GM12878 (cell line): ENCODE results near the gene MYBPC2. TPM values are rescaled to one million over a fixed set of nuclear protein-coding genes. Genes with fewer than 3 reads are reported as not detected.

Experiments used
- ASH2L ChIP-seq: fragments of 300-600, 200-600 bp; sonication (generic); IDR thresholded peaks from 2 replicates; pipeline ENCODE4 v1.6.1; 2017; ENCODE audit warnings: low read depth, mild to moderate bottlenecking, borderline replicate concordance
- BHLHE40 ChIP-seq, 2 experiments: fragments of 450-650 bp in 1 of 2; IDR thresholded peaks; 2 replicates each; pipeline ENCODE4 v1.6.1; 2011 to 2017; ENCODE audit warnings: low read depth in 2 of 2, borderline replicate concordance in 1 of 2, improper control_type of control experiment in 1 of 2, low read length in 1 of 2, mild to moderate bottlenecking in 1 of 2
- BRCA1 ChIP-seq: IDR thresholded peaks from 2 replicates; pipeline ENCODE4 v1.6.1; 2011; ENCODE audit warnings: low read depth, low read length, improper control_type of control experiment
- CHD4 ChIP-seq: fragments of 200-600 bp; sonication (generic); IDR thresholded peaks from 2 replicates; pipeline ENCODE4 v1.6.1; 2016; ENCODE audit warnings: mild to moderate bottlenecking
- CTCF ChIP-seq, 3 experiments: IDR thresholded peaks in 2 of 3; conservative IDR thresholded peaks in 1 of 3; 2 replicates each; pipeline ENCODE4 v1.5.1; 2011; ENCODE audit warnings: low read depth in 3 of 3, low read length in 3 of 3, mild to moderate bottlenecking in 3 of 3, control low read depth in 2 of 3, moderate library complexity in 2 of 3, inconsistent platforms in 1 of 3, mixed read lengths in 1 of 3; ENCODE audit not compliant: control insufficient read depth in 2 of 3, insufficient read depth in 1 of 3; ENCODE audit errors: extremely low read depth in 1 of 3
- EGR1 ChIP-seq, 2 experiments: IDR thresholded peaks; 1 replicate in 1 of 2; 2 replicates in 1 of 2; pipeline ENCODE4 v1.6.1; 2011 to 2012; ENCODE audit warnings: low read depth in 2 of 2, low read length in 2 of 2, borderline replicate concordance in 1 of 2, mild to moderate bottlenecking in 1 of 2, moderate library complexity in 1 of 2
- EP300 ChIP-seq, 2 experiments: fragments of 150-350 bp in 1 of 2; IDR thresholded peaks; 2 replicates each; pipeline ENCODE4 v1.6.1; 2011 to 2012; ENCODE audit warnings: low read depth in 2 of 2, low read length in 2 of 2, borderline replicate concordance in 1 of 2, improper control_type of control experiment in 1 of 2, inconsistent platforms in 1 of 2; ENCODE audit not compliant: control insufficient read depth in 1 of 2
- ESRRA ChIP-seq: IDR thresholded peaks from 2 replicates; pipeline ENCODE4 v1.6.1; 2012; ENCODE audit warnings: mild to moderate bottlenecking, low read length, improper control_type of control experiment
- IRF3 ChIP-seq: fragments of 450-650 bp; IDR thresholded peaks from 2 replicates; pipeline ENCODE4 v1.6.1; 2014; ENCODE audit warnings: mild to moderate bottlenecking
- KAT2A ChIP-seq: conservative IDR thresholded peaks from 2 replicates; pipeline ENCODE4 v1.6.1; 2011; ENCODE audit warnings: low read depth, low read length; ENCODE audit not compliant: control insufficient read depth
- MEF2B ChIP-seq: fragments of 450-650 bp; IDR thresholded peaks from 2 replicates; pipeline ENCODE4 v1.6.1; 2018; ENCODE audit warnings: mild to moderate bottlenecking, moderate library complexity; ENCODE audit not compliant: partially characterized antibody, poor library complexity, severe bottlenecking
- MYB ChIP-seq: fragments of 150-350 bp; IDR thresholded peaks from 2 replicates; pipeline ENCODE4 v1.6.1; 2014; ENCODE audit warnings: mild to moderate bottlenecking, low read depth, low read length, borderline replicate concordance
- NFYA ChIP-seq: IDR thresholded peaks from 2 replicates; pipeline ENCODE4 v1.6.1; 2011; ENCODE audit warnings: low read depth, mild to moderate bottlenecking, low read length, improper control_type of control experiment, borderline replicate concordance
- PKNOX1 ChIP-seq: fragments of 450-650 bp; IDR thresholded peaks from 2 replicates; pipeline ENCODE4 v1.6.1; 2016; ENCODE audit warnings: mild to moderate bottlenecking
- RB1 ChIP-seq: fragments of 450-650 bp; formaldehyde crosslinking; IDR thresholded peaks from 2 replicates; pipeline ENCODE4 v1.6.1; 2017; ENCODE audit warnings: mild to moderate bottlenecking, borderline replicate concordance
- SIN3A ChIP-seq: IDR thresholded peaks from 2 replicates; pipeline ENCODE4 v1.6.1; 2012; ENCODE audit warnings: low read depth, low read length, improper control_type of control experiment
- SMAD1 ChIP-seq: fragments of 450-650 bp; IDR thresholded peaks from 2 replicates; pipeline ENCODE4 v1.6.1; 2018; ENCODE audit warnings: mild to moderate bottlenecking, low read depth; ENCODE audit not compliant: partially characterized antibody
- SMARCA5 ChIP-seq: fragments of 450-650 bp; IDR thresholded peaks from 2 replicates; pipeline ENCODE4 v1.6.1; 2017; ENCODE audit warnings: mild to moderate bottlenecking
- SREBF1 ChIP-seq: IDR thresholded peaks from 2 replicates; pipeline ENCODE4 v1.6.1; 2012; ENCODE audit warnings: mild to moderate bottlenecking, low read length
- YBX1 ChIP-seq: fragments of 450-650 bp; IDR thresholded peaks from 2 replicates; pipeline ENCODE4 v1.6.1; 2016; ENCODE audit warnings: antibody characterized with exemption
- ZBTB11 ChIP-seq: fragments of 450-650 bp; formaldehyde crosslinking; IDR thresholded peaks from 2 replicates; pipeline ENCODE4 v1.5.0; 2022; ENCODE audit warnings: mild to moderate bottlenecking, missing genetic modification characterization
- ZNF384 ChIP-seq: IDR thresholded peaks from 2 replicates; pipeline ENCODE4 v1.6.1; 2012; ENCODE audit warnings: low read depth, mild to moderate bottlenecking, low read length, improper control_type of control experiment, borderline replicate concordance
- polyA plus RNA-seq, 11 experiments: library from polyadenylated mRNA; depleted of rRNA in 4 of 11; unstranded in 6 of 11; stranded (reverse) in 5 of 11; fragments of >200 nt; fragmentation: Nextera tagmentation in 4 of 11; fragmentation: Illumina TruSeq in 1 of 11; extraction: Ambion mirVana in 4 of 11; extraction: Trizol in 1 of 11; gene quantifications; 1 replicate in 1 of 11; 2 replicates in 10 of 11; pipeline versions ENCODE4 v1.2.1 to v1.2.3, GENCODE V29; 2011 to 2016; ENCODE audit warnings: inconsistent platforms in 2 of 11, missing spikeins in 2 of 11, low read depth in 1 of 11
- total RNA-seq, 4 experiments: library from RNA; depleted of rRNA in 3 of 4; stranded (reverse); fragments of >200 nt in 3 of 4; fragmentation: Illumina TruSeq in 1 of 4; extraction: Trizol in 1 of 4; gene quantifications; 2 replicates each; pipeline versions ENCODE4 v1.2.1 to v1.2.3, GENCODE V29; 2013 to 2021

The MYBPC2 gene
- total and polyA plus RNA-seq, 10 of the 15 experiments (the other 5 are each of a cell fraction or from before 2014, with no cell fraction given): 0.09 to 2.6 (median 0.61) TPM

- TF ChIP-seq SREBF1: no peak
- no peak for TF ChIP-seq NFYA
- TF ChIP-seq CTCF (IDR thresholded peaks at IDR 0.05 in 2 of 3, conservative IDR thresholded peaks at IDR 0.05 in 1 of 3; ENCODE audit: control insufficient read depth in 2 of 3, extremely low read depth in 1 of 3, insufficient read depth in 1 of 3, low read depth in 3 of 3, low read length in 3 of 3): peak; percentile 92 to 95 (median 92)
- no peak for TF ChIP-seq SMAD1
- TF ChIP-seq MYB: no peak
- no peak for TF ChIP-seq CHD4
- peak; percentile 85 for TF ChIP-seq SMARCA5
- TF ChIP-seq EGR1 (IDR thresholded peaks at IDR 0.05; ENCODE audit: borderline replicate concordance in 1 of 2, low read depth in 2 of 2, low read length in 2 of 2): no peak
- no peak for TF ChIP-seq ZBTB11 (CRISPR knock-in tag)
- no peak for TF ChIP-seq BRCA1
- peak; percentile 11; the same call in 1 of the 2 replicates for TF ChIP-seq IRF3
- TF ChIP-seq SIN3A: no peak
- peak; percentile 72 for TF ChIP-seq PKNOX1
- TF ChIP-seq KAT2A: no peak
- no peak for TF ChIP-seq ESRRA
- TF ChIP-seq BHLHE40 (IDR thresholded peaks at IDR 0.05; ENCODE audit: borderline replicate concordance in 1 of 2, low read depth in 2 of 2, low read length in 1 of 2): peak in 1 of 2 experiments; percentile 32; a peak in 1 of 4 replicates
- TF ChIP-seq ASH2L: no peak
- TF ChIP-seq RB1: no peak; the same call in 1 of the 2 replicates
- no peak for TF ChIP-seq YBX1
- no peak for TF ChIP-seq EP300 (IDR thresholded peaks at IDR 0.05; ENCODE audit: borderline replicate concordance in 1 of 2, control insufficient read depth in 1 of 2, low read depth in 2 of 2, low read length in 2 of 2)
- no peak for TF ChIP-seq MEF2B
- TF ChIP-seq ZNF384: peak; percentile 75; the same call in 1 of the 2 replicates
Measured at GRCh38 chr19:50461066-50461875, 28.6 kb downstream of the MYBPC2 start (continued).
